ENCODE data around the gene KIF18B.

Gene KIF18B

GRCh38 chr17:44983563-44983962 lies 36.0 kb upstream of the KIF18B start:
- no peak overlapping the region for H3K27ac ChIP-seq
- H3K4me1 ChIP-seq = peaks cover 0 to 16% (median 14%) of the 10 kb centered on the region in 10 experiments; a peak in 15 of 20 replicates
- no peak overlapping the region for H3K4me3 ChIP-seq
- no peak overlapping the region for H3K9ac ChIP-seq
- no peaks in the 10 kb centered on the region for H3K36me3 ChIP-seq
- no peak for TF ChIP-seq Cebpa-rat (IDR thresholded peaks at IDR 0.05)
- peaks cover 0 to 17% (median 0%) of the 10 kb centered on the region in 11 experiments; a peak in 11 of 22 replicates for H3K9me3 ChIP-seq (replicated peaks in 1 of 11)
- no peak overlapping the region for H3K4me2 ChIP-seq
- H4K20me1 ChIP-seq = no peaks in the 10 kb centered on the region; a peak in 1 of 22 replicates
- H3K27me3 ChIP-seq = peaks cover 10 to 33% (median 23%) of the 10 kb centered on the region in 11 experiments; a peak in 19 of 22 replicates

DNA sequence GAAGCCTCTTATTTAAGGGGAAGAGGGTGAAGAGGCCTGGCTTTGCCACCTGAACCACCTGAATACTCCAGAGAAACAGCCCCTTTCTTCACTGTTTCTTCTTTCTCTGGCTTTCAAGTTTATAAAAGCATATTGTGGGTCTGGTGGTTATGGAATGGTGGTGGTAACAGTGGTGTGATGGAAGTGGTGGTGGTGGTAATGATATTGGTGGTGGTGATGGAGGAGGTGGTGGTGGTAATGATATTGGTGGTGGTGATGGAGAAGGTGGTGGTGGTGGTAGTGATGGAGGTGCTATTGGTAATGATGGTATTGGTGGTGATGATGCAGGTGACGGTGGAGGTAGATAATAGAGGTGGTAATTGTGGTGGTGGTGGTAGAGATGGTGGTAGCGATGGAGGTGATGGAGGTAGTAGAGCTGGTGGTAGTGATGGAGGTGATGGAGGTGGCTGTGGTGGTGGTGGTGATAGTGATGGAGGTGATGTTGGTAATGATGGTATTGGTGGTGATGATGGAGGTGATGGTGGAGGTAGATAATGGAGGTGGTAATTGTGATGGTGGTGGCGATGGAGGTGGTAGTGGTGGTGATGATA lies 34.6 kb upstream of the KIF18B start:
- no peak overlapping the region for H3K27ac ChIP-seq
- no peaks in the 10 kb centered on the region for H3K36me3 ChIP-seq
- H3K4me3 ChIP-seq = no peak overlapping the region
- H4K20me1 ChIP-seq = peaks cover 0 to 7% (median 0%) of the 10 kb centered on the region in 11 experiments; a peak in 1 of 22 replicates
- no peak overlapping the region for H3K9ac ChIP-seq
- no peak for TF ChIP-seq Cebpa-rat (IDR thresholded peaks at IDR 0.05)
- peaks cover 0 to 12% (median 5%) of the 10 kb centered on the region in 10 experiments; a peak in 12 of 20 replicates for H3K4me1 ChIP-seq
- no peak overlapping the region for H3K4me2 ChIP-seq
- H3K9me3 ChIP-seq (replicated peaks in 1 of 11) = peaks cover 0 to 17% (median 0%) of the 10 kb centered on the region in 11 experiments; a peak in 11 of 22 replicates
- peaks cover under 1 to 20% (median 12%) of the 10 kb centered on the region in 11 experiments; a peak in 19 of 22 replicates for H3K27me3 ChIP-seq

GRCh38 chr17:44981221-44981968 lies 33.8 kb upstream of the KIF18B start:
- Histone ChIP-seq H3K9me3 (replicated peaks in 1 of 11) (peaks cover 0 to 17% (median 0%) of the 10 kb centered on the region in 11 experiments; a peak in 11 of 22 replicates), H3K27ac (no peak overlapping the region), H3K36me3 (no peaks in the 10 kb centered on the region), H3K4me3 (no peak overlapping the region), H3K9ac (no peak overlapping the region), H4K20me1 (0 out of 22 replicates have a peak, but pooled peaks cover 0 to 7% (median 0%) of the 10 kb centered on the region in 11 experiments), H3K4me2 (no peak overlapping the region), H3K4me1 (peaks cover 0 to 11% (median 5%) of the 10 kb centered on the region in 10 experiments; a peak in 8 of 20 replicates), H3K27me3 (peaks cover 0 to 11% (median 4%) of the 10 kb centered on the region in 11 experiments; a peak in 7 of 22 replicates)
- TF ChIP-seq Cebpa-rat (IDR thresholded peaks at IDR 0.05) = no peak

DNA sequence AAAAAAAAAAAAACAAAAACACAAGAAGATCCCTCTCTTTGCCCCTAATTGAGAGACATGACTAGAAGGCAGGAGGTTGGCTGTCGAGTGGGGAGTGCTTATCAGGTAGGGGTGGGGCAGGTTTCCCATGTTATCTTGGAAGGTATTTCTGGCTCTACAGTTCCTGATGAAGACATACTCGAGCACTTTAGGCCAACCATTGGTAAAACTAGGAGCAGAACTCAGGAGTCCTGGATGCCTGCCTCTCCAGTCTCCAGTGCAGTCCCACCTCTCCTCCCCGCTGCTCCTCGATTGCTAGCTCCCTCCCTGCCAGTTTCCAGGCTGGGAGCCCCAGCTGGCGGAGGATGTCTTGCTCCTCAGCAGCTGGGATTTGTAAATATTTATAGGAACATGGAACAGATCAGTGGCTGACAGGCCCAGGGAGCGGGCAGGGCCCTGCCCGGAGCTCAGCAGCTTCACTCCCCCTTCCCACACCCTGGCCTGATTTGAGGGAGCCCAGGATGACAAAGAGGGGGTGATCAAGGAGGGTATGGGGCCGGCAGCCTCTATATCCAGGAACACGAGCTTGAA lies 31.9 kb upstream of the KIF18B start:
- Histone ChIP-seq H3K36me3 (no peaks in the 10 kb centered on the region), H3K9ac (no peak overlapping the region), H3K4me3 (no peak overlapping the region), H4K20me1 (0 out of 22 replicates have a peak, but pooled peaks cover 0 to 7% (median 0%) of the 10 kb centered on the region in 11 experiments), H3K9me3 (replicated peaks in 1 of 11) (peaks cover 0 to 8% (median 0%) of the 10 kb centered on the region in 11 experiments; a peak in 6 of 22 replicates), H3K27ac (no peak overlapping the region), H3K27me3 (no peaks in the 10 kb centered on the region), H3K4me2 (no peak overlapping the region), H3K4me1 (peaks cover 0 to 11% (median 5%) of the 10 kb centered on the region in 10 experiments; a peak in 8 of 20 replicates)
- TF ChIP-seq Cebpa-rat (IDR thresholded peaks at IDR 0.05) = no peak

DNA sequence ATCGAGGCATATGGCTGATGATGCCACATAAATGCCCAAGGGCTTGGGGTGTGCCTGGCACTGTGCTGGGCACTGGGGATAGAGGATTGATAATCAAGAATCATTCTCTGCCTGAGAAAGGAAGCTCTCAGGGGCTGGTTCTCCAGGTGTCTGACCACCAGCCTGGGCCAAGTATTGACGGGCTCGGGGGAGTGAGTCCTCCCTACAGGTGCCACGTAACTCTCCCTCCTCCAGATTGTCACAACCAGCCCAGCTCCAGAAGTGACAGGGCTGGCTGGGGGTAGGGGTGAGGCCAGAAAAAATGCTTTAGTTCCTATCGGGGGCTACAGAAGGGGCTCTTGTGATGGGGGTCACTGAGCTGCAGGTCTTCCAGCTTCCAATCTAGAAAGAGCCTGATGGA lies 31.2 kb upstream of the KIF18B start:
- TF ChIP-seq Cebpa-rat (IDR thresholded peaks at IDR 0.05) = no peak
- H3K36me3 ChIP-seq = no peaks in the 10 kb centered on the region

DNA sequence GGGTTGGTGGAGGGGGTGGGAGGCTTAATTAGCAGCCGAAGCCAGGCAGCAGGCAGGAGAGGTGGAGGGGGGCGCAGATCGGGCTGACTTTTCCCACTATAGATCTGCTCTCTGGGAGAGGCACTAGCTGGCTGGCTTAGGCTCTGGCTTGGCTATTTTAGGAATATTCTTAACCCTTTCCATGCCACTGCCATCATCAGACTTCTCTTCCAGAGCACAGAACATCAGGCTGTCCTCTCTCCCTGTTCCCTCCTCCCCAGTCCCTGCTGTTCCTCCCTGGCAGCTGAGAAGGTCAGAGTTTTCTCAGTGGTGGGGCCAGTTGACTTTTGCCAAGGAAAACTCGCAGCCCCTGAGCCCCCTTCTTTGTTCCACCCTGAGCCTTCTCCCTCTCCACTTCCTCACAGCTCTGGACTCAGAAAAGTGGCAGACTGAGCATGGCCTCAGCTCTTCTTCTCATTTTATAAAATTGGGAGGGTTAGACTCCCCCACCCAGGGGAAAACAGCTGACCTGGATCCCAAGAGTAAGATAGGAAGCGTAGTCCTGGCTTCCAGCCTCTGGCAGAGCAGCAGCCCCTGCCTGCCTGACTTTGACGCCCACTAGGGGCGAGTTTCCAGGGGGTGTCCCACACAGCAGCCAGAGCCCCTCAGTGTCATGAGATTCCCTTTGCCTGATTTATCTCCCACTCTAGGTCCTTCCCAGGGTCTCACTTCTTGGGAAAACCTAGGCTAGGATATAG lies 30.4 kb upstream of the KIF18B start:
- H3K27ac ChIP-seq = no peak overlapping the region
- H3K4me2 ChIP-seq = peak overlapping the region in 5 of 11 experiments; percentile 4 to 12 (median 5); a peak in 2 of 22 replicates
- no peak overlapping the region for H3K4me3 ChIP-seq
- 0 out of 22 replicates have a peak, but pooled peaks cover 0 to 7% (median 0%) of the 10 kb centered on the region in 11 experiments for H4K20me1 ChIP-seq
- peaks cover 0 to 11% (median 5%) of the 10 kb centered on the region in 10 experiments; a peak in 8 of 20 replicates for H3K4me1 ChIP-seq
- no peaks in the 10 kb centered on the region for H3K9me3 ChIP-seq (replicated peaks in 1 of 11)
- TF ChIP-seq Cebpa-rat (IDR thresholded peaks at IDR 0.05) = no peak
- no peaks in the 10 kb centered on the region for H3K27me3 ChIP-seq
- no peaks in the 10 kb centered on the region for H3K36me3 ChIP-seq
- 0 out of 22 replicates have a peak overlapping the region, but pooled peaks of 1 of the 11 experiments have one; percentile 2 for H3K9ac ChIP-seq

More for the DNA sequence above, 31.2 kb upstream of the KIF18B start:
- Histone ChIP-seq H3K4me2 (no peak overlapping the region), H3K9ac (no peak overlapping the region), H3K4me3 (no peak overlapping the region), H4K20me1 (0 out of 22 replicates have a peak, but pooled peaks cover 0 to 7% (median 0%) of the 10 kb centered on the region in 11 experiments), H3K27ac (no peak overlapping the region), H3K4me1 (peaks cover 0 to 11% (median 5%) of the 10 kb centered on the region in 10 experiments; a peak in 8 of 20 replicates), H3K27me3 (no peaks in the 10 kb centered on the region), H3K9me3 (replicated peaks in 1 of 11) (peaks cover 0 to 5% (median 0%) of the 10 kb centered on the region in 11 experiments; a peak in 5 of 22 replicates)

GRCh38 chr17:44977065-44977464 lies 29.5 kb upstream of the KIF18B start:
- no peaks in the 10 kb centered on the region for H3K36me3 ChIP-seq
- TF ChIP-seq Cebpa-rat (IDR thresholded peaks at IDR 0.05) = no peak
- no peak overlapping the region for H3K27ac ChIP-seq
- H3K4me3 ChIP-seq = no peak overlapping the region
- H4K20me1 ChIP-seq = 0 out of 22 replicates have a peak, but pooled peaks cover 0 to 7% (median 0%) of the 10 kb centered on the region in 11 experiments
- 0 out of 22 replicates have a peak overlapping the region, but pooled peaks of 1 of the 11 experiments have one; percentile 5 for H3K4me2 ChIP-seq
- H3K4me1 ChIP-seq = peaks cover 0 to 15% (median 9%) of the 10 kb centered on the region in 10 experiments; a peak in 12 of 20 replicates
- H3K9me3 ChIP-seq (replicated peaks in 1 of 11) = no peaks in the 10 kb centered on the region
- no peaks in the 10 kb centered on the region for H3K27me3 ChIP-seq
- no peak overlapping the region for H3K9ac ChIP-seq

GRCh38 chr17:44976206-44976605 lies 28.6 kb upstream of the KIF18B start:
- peaks cover 0 to 7% (median 0%) of the 10 kb centered on the region in 11 experiments; a peak in 6 of 22 replicates for H3K27me3 ChIP-seq

More at GRCh38 chr17:44976206-44976605, 28.6 kb upstream of the KIF18B start:
- Histone ChIP-seq H3K36me3 (no peaks in the 10 kb centered on the region), H4K20me1 (0 out of 22 replicates have a peak, but pooled peaks cover 0 to 7% (median 0%) of the 10 kb centered on the region in 11 experiments), H3K27ac (no peak overlapping the region), H3K4me1 (peaks cover 0 to 24% (median 14%) of the 10 kb centered on the region in 10 experiments; a peak in 12 of 20 replicates), H3K4me2 (no peak overlapping the region), H3K9me3 (replicated peaks in 1 of 11) (no peaks in the 10 kb centered on the region), H3K9ac (no peak overlapping the region), H3K4me3 (no peak overlapping the region)
- TF ChIP-seq Cebpa-rat (IDR thresholded peaks at IDR 0.05) = no peak
